ENCODE measurements around the gene SLC2A9.

DNA sequence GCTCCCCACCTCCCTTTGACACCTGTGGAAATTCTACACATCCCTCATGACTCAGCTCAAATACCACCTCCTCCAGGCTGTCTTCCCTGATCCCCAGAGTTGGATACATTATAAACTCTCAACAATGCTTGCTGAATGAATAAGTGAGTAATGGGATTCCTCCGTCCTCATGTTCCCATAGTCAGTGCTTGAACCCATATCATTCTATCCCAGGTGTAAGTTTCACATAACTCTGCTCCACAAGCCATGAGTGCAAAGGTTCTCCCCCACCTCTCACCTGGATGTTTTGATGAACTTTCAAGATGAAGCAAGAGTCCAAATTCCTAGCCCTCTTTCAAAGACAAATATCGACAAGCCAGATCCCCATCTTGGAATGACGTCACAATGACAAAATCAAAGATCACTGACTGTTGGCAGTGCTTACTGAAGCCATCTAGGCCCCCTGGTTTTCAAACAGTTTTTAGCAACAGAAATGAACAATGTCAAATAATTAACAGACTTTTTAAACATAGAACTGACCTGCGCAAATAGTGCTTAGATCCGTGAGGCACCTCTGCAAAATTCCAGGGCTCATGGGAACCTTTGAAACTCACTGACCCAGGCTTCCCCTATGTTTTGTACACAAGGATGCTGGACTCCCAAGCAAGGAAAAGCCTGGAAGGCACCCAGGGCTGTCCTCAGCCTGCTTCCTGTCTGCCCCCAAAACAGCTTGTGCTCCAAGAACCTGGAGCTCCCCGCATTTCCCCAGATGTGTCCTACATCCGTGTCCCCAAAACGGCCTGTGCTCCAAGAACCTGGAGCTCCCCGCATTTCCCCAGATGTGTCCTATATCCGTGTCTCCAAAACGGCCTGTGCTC lies 4.0 kb downstream of the SLC2A9 start:
- no peak for TF ChIP-seq MYC (IDR thresholded peaks at IDR 0.05; ENCODE audit: low read depth, low read length)
- no peak for TF ChIP-seq CTCF (IDR thresholded peaks at IDR 0.05; ENCODE audit: extremely low read depth in 1 of 2, insufficient read depth in 1 of 2, low read depth in 1 of 2, low read length in 2 of 2)
